HUES6 (cell line): ENCODE measurements around the gene ATAT1.

ENCODE experiments used
- H3K27ac ChIP-seq: 2 replicates; pipeline ENCODE4 v1.7.0; 2013; ENCODE audit warnings: low read depth, mild to moderate bottlenecking, low read length, inconsistent platforms
- H3K27me3 ChIP-seq: 2 replicates; pipeline ENCODE4 v1.6.1; 2013; ENCODE audit warnings: low read length; ENCODE audit not compliant: control insufficient read depth, insufficient read depth
- H3K36me3 ChIP-seq: 2 replicates; pipeline ENCODE4 v1.6.1; 2013; ENCODE audit warnings: low read length; ENCODE audit not compliant: control insufficient read depth, insufficient read depth
- H3K4me1 ChIP-seq: 2 replicates; pipeline ENCODE4 v1.6.1; 2013; ENCODE audit warnings: low read length; ENCODE audit not compliant: control insufficient read depth, insufficient read depth
- H3K4me3 ChIP-seq: 2 replicates; pipeline ENCODE4 v1.5.1; 2013; ENCODE audit warnings: low read depth, low read length
- H3K9ac ChIP-seq: one replicate; pipeline ENCODE4 v1.6.1; 2013; ENCODE audit warnings: mild to moderate bottlenecking, low read length
- H3K9me3 ChIP-seq: 2 replicates; pipeline ENCODE4 v1.6.1; 2013; ENCODE audit warnings: low read depth, low read length; ENCODE audit not compliant: control insufficient read depth, insufficient read depth

The ATAT1 gene

DNA sequence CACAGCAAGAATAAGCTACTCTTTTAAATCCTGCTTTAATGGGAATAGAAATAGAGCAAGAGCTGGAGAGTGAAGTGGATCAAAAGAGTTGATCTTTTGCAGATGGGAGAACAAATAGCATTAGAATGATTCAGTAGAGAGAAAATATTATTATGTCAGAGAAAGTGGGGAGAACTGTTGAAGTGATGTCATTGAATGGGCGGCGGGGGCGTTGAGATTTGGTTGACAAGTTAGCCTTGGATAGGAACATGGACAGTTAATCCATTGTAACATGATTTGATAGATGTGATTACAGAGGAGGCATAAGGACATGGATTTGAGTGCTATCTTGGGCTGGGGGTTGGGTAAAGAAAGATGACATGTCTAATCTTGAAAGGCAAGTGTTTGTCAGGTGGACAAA, 9.2 kb downstream of the ATAT1 start:
- H3K27ac ChIP-seq, result no peak overlapping the region
- H3K9ac ChIP-seq, result no peak overlapping the region
- H3K36me3 ChIP-seq, result peaks cover 56% of the 10 kb centered on the region
- no peak overlapping the region for H3K4me3 ChIP-seq
- H3K27me3 ChIP-seq, result no peaks in the 10 kb centered on the region
- H3K9me3 ChIP-seq, result no peaks in the 10 kb centered on the region
- H3K4me1 ChIP-seq, result no peaks in the 10 kb centered on the region

GRCh38 chr6:30640481-30640880, 13.8 kb downstream of the ATAT1 start:
- Histone ChIP-seq H3K4me3 (no peak overlapping the region), H3K9me3 (no peaks in the 10 kb centered on the region), H3K27me3 (no peaks in the 10 kb centered on the region), H3K9ac (no peak overlapping the region), H3K36me3 (peaks cover 68% of the 10 kb centered on the region), H3K4me1 (no peaks in the 10 kb centered on the region), H3K27ac (no peak overlapping the region)

DNA sequence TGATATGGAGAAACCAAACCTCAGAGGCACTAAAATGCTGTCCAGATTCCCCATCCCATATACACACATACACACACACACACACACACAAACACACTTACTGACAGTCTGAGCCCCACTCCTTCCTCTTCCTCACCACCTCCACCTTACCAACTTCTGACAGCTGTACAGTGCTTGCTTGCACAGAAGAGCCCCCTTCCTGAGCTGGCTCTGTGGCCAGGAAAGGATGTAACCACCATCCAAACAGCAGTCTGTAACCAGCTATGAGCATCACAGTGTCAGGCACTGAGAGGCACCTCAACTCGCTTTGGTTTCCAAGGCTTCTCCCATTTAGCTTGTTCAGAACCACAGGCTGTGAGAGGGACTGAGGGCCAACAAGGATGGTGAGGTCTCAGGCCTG, 14.4 kb downstream of the ATAT1 start:
- Histone ChIP-seq H3K36me3 (peaks cover 68% of the 10 kb centered on the region), H3K4me1 (peaks cover 2% of the 10 kb centered on the region), H3K9ac (no peak overlapping the region), H3K9me3 (no peaks in the 10 kb centered on the region), H3K27ac (no peak overlapping the region), H3K27me3 (no peaks in the 10 kb centered on the region), H3K4me3 (no peak overlapping the region)

DNA sequence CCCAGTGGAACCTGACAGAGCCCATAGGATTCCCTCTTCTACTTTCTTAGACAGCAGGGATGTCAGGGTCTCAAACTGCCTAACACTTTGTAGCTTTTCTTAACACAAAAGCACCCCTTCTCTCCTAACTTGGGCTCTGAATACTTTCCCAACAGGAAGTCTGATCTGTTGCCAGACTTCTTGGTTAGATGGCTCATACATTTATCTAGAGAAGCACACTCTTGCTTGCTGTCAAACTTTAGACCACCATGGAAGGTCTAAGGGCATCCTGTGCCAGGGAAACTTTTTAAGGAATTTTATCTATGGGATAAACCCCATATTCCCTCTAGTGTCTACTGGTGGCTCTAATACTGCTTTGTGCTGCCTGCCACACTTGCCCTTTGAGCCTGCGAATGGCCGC, 17.0 kb downstream of the ATAT1 start:
- no peaks in the 10 kb centered on the region for H3K27me3 ChIP-seq
- no peak overlapping the region for H3K4me3 ChIP-seq
- no peak overlapping the region for H3K27ac ChIP-seq
- no peaks in the 10 kb centered on the region for H3K9me3 ChIP-seq
- H3K9ac ChIP-seq, result no peak overlapping the region
- H3K36me3 ChIP-seq, result peaks cover 63% of the 10 kb centered on the region
- peaks cover 12% of the 10 kb centered on the region for H3K4me1 ChIP-seq

DNA sequence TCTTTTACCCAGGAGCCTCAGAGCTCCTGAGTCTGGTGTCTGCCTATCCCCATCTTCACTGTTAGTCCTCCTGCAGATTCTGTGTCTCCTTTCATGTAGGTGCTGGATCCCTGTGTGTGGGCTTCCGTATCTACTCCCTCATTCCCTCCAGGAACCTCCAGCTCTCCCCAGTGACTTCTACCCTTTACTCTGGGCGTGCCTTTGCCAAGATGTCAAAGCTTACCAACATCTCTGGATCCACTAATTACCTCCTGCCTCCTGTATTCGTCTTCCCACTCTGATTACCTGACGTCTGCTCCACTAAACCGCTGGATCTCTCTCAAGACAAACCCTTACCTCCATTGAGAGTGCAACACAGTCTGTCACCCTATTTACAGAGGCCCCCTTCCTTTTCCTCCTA, 18.1 kb downstream of the ATAT1 start:
- Histone ChIP-seq H3K4me1 (peaks cover 12% of the 10 kb centered on the region), H3K27ac (no peak overlapping the region), H3K9ac (no peak overlapping the region), H3K27me3 (no peaks in the 10 kb centered on the region), H3K36me3 (peaks cover 62% of the 10 kb centered on the region), H3K4me3 (no peak overlapping the region), H3K9me3 (no peaks in the 10 kb centered on the region)

DNA sequence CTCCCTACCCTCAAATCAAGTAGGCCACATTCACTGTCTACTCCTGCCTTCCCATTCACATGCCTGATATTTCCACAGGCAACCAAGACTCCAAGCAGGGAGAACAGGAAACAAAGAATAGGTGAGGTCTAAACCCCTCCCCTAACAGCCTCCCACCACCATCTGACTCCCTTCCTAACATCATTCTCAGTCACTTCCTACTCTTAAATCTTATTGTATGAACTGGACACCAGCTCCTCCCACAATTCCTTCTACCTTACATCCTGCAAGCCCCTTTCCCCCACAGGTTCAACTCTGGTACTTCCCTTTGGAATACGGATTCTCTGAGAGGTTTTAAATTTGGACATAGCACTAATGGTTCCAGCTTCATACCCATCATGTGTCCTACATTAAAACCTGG, 19.3 kb downstream of the ATAT1 start:
- Histone ChIP-seq H3K36me3 (peaks cover 56% of the 10 kb centered on the region), H3K4me1 (peaks cover 12% of the 10 kb centered on the region), H3K4me3 (peak overlapping the region; percentile 99), H3K27me3 (no peaks in the 10 kb centered on the region), H3K9me3 (no peaks in the 10 kb centered on the region), H3K9ac (no peak overlapping the region), H3K27ac (no peak overlapping the region)

DNA sequence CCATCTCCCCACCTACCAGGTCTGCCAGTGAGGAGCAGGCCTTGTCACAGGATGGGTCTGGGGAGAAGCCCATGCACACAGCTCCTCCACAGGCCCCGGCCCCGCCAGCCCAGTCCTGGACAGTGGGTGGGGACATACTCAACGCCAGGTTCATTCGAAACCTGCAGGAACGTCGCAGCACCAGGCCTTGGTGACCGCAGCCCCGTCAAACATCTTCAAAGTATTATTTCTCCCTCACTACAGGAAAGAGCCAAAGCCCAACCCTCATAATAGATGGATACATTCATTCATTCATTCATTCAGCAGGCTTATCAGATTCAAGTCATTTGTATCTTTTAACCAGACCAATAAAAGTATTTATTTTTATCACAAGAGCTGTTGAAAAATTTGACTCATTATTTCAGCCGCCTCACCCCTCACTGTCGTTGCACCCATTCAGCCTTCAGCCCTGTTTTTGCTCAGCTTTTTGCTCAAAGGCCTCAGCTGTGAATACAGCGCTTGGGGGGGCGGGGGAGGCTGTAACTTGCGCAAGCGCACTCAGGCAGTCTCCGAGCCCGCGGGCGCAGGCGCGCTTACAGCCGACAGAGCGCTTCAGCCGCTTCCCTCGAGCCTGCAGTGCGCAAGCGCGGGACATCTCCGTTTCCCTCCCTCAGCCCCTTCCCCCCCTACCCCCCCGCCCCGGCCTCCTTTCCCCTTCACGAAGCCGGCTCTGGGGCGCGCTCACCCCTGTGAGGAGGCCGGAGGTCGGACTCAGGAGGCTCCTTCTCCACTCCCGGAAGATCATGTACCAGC, 20.0 kb downstream of the ATAT1 start, which contains the start of gene C6orf136:
Gene C6orf136, plus strand, starts transcription at position 684 of the 792 bp plus-strand sequence. Its CDS starts 99 bp downstream, at position 783.
- Histone ChIP-seq H3K27me3 (no peaks in the 10 kb centered on the region), H3K9me3 (no peaks in the 10 kb centered on the region), H3K27ac (peak within 1 kb of the TSS; percentile 95), H3K4me1 (peaks cover 12% of the 10 kb centered on the region), H3K9ac (peak within 1 kb of the TSS; percentile 96), H3K4me3 (peak within 1 kb of the TSS; percentile 99), H3K36me3 (peaks cover 57% of the 10 kb centered on the region)

DNA sequence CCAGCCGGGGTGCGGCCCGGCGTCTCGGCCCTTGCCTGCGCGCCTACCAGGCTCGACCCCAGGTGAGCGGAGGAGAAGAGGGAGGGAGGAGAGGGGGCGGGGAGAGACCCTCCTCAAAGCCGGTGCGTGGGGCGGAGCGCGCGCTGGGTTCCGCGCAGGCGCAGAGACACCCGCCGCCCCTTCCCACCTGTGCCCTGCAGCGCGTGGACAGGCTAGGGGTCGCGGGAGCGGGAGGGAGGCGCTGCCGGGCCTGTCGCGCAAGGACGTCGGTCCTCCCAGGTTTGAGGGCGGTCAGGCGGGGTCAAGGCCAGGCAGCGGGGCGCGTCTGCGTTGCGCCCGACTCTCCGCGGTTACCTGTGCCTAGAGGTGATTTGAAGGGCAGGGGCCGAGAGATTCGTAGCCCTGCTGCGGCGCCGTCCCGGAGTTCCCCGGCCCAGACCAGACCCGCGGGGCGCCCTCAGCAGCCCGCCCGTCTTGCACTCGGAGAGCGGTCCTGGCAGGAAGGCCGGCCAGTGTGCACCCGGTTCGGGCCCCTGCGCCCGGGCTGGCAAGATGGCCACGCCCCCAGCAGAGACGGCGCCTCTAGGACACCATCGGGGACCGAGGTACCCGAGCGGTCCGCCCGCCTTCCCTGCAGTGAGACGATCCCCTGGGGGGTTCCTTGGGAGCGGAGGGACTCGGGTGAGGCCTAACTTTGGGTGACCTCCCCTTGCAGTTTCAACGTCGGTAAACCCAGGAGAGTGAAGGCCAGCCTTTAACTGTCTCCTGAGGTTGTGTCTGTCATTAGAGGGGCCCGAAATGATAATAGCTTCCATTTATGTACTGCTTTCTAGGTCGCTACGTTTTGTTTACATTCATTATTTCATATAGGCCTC, 20.8 kb downstream of the ATAT1 start:
- H3K4me3 ChIP-seq, result peak overlapping the region; percentile 99
- peaks cover 60% of the 10 kb centered on the region for H3K36me3 ChIP-seq
- peak overlapping the region; percentile 95 for H3K27ac ChIP-seq

GRCh38 chr6:30651143-30651542, 24.5 kb downstream of the ATAT1 start:
- Histone ChIP-seq H3K9ac (no peak overlapping the region), H3K9me3 (no peaks in the 10 kb centered on the region), H3K36me3 (peaks cover 63% of the 10 kb centered on the region), H3K27me3 (no peaks in the 10 kb centered on the region), H3K27ac (no peak overlapping the region), H3K4me1 (peaks cover 9% of the 10 kb centered on the region), H3K4me3 (no peak overlapping the region)

More for the DNA sequence above, 20.8 kb downstream of the ATAT1 start:
- Histone ChIP-seq H3K4me1 (peaks cover 12% of the 10 kb centered on the region), H3K9me3 (no peaks in the 10 kb centered on the region), H3K9ac (peak overlapping the region; percentile 96), H3K27me3 (no peaks in the 10 kb centered on the region)

GRCh38 chr6:30654798-30655742, 28.4 kb downstream of the ATAT1 start:
- H3K36me3 ChIP-seq, result peaks cover 91% of the 10 kb centered on the region
- no peak overlapping the region for H3K9ac ChIP-seq
- no peaks in the 10 kb centered on the region for H3K9me3 ChIP-seq
- H3K27me3 ChIP-seq, result no peaks in the 10 kb centered on the region
- H3K4me3 ChIP-seq, result no peak overlapping the region
- H3K27ac ChIP-seq, result no peak overlapping the region
- no peaks in the 10 kb centered on the region for H3K4me1 ChIP-seq
